ENCODE results near the gene OR14A16. TPM values are rescaled to one million over a fixed set of nuclear protein-coding genes. Genes with fewer than 3 reads are reported as not detected.

The OR14A16 gene, protein sequence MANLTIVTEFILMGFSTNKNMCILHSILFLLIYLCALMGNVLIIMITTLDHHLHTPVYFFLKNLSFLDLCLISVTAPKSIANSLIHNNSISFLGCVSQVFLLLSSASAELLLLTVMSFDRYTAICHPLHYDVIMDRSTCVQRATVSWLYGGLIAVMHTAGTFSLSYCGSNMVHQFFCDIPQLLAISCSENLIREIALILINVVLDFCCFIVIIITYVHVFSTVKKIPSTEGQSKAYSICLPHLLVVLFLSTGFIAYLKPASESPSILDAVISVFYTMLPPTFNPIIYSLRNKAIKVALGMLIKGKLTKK
- not detected in 2 replicates for total RNA-seq

DNA sequence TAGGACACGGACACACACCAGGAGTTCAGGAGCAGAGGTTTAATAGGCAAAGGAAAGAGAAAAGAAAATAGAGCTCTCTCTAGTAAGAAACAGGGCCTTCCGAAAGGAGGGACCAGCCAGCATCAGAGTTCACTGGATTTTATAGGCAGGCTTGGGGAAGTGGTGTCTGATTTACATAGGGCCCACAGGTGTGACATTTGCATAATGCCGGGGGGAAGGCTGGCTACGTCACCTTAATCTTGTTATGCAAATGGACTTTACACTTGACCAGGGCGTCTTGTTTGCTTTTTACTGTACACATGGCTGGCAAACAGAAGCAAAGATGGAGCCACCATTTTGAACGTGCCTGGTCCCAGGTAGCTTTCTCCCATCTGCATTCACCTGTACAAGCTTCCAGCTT lies at the start of gene OR14A16:
OR14A16 (minus strand) TSS at position 97 of the 400 bp plus-strand sequence. CDS start 8,390 bp downstream, outside the sequence.

DNA sequence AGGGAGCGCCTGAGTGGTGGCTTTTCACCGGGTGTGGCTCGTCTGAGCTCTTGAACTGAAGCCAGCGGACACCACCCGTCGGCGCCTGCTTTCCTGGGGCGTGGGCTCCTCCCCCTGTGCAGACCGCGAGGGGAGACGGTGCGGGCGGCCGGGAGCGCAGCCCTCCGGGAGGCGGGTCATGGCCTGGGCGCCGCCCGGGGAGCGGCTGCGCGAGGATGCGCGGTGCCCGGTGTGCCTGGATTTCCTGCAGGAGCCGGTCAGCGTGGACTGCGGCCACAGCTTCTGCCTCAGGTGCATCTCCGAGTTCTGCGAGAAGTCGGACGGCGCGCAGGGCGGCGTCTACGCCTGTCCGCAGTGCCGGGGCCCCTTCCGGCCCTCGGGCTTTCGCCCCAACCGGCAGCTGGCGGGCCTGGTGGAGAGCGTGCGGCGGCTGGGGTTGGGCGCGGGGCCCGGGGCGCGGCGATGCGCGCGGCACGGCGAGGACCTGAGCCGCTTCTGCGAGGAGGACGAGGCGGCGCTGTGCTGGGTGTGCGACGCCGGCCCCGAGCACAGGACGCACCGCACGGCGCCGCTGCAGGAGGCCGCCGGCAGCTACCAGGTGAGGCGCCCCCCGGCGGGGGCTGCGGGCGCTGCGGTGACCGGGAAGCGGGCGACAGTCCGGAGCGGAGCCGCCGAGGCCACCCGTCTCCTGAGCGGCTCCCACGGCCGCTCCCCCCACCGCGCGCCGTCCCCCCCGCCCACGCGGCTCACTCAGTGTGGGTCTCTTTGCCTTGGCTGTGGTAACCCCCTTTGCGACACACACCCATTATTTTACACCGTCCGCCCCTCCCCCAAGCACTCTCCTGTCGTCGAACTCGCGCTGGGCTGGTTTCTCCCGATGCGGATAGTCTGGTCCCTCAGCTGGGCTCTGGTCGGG lies 33.4 kb upstream of the OR14A16 start, which contains the start of gene TRIM58:
TRIM58 (plus strand) TSS at position 119 of the 916 bp plus-strand sequence; CDS start at position 179, 60 bp downstream.

DNA sequence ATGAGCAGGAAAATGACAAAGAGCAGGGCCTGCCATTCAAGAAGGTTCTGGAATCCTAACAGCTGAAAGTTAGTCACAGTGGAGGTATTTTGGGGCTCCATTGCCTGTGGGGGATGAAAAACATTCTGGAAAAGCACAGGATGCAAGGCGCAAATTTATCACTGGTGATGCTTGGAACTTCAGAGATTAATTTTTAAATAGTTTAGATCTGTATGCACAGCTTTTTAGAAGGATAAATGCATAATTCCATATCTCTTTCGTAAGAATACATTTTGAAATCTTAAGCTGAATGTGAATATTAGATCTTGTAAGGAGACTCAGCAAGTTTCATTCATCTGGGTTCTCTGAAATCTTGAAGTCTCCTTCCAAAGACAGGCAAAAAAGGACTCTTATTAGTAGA lies 17.9 kb upstream of the OR14A16 start, which contains the start of gene OR11L1:
OR11L1 (minus strand) TSS at position 101 of the 400 bp plus-strand sequence; CDS start at position 101, 0 bp downstream.

Other genes with a start within 250 kb of the OR14A16 start
- gene OR2G2, start 235.8 kb downstream of the OR14A16 start, total RNA-seq, result not detected in 2 replicates
- gene OR2G3, start 218.5 kb downstream of the OR14A16 start, total RNA-seq, result not detected in 2 replicates
- not detected in 2 replicates for gene OR13G1, start 144.4 kb downstream of the OR14A16 start, total RNA-seq
- not detected in 2 replicates for gene OR6F1, start 107.5 kb downstream of the OR14A16 start, total RNA-seq
- gene OR14K1, start 85.5 kb downstream of the OR14A16 start, total RNA-seq, result not detected in 2 replicates
- gene OR14A2, start 76.0 kb downstream of the OR14A16 start, total RNA-seq, result not detected in 2 replicates
- not detected in 2 replicates for gene OR1C1, start 63.6 kb downstream of the OR14A16 start, total RNA-seq
- gene OR11L1, start 17.8 kb upstream of the OR14A16 start, total RNA-seq, result not detected in 2 replicates
- gene TRIM58, start 33.1 kb upstream of the OR14A16 start, total RNA-seq, result 1.1 and 3.1 TPM in 2 replicates
- 0.58 TPM in 1 of 2 replicates, not detected in the other for gene OR2W3, start 71.5 kb upstream of the OR14A16 start, total RNA-seq
- under 0.01 TPM in 1 of 2 replicates, not detected in the other for gene OR2T8, start 96.1 kb upstream of the OR14A16 start, total RNA-seq
- gene OR2AJ1, start 100.8 kb upstream of the OR14A16 start, total RNA-seq, result not detected in 2 replicates
- gene OR2L8, start 124.7 kb upstream of the OR14A16 start, total RNA-seq, result not detected in 2 replicates
- gene OR2AK2, start 141.1 kb upstream of the OR14A16 start, total RNA-seq, result 0.28 TPM in 1 of 2 replicates, not detected in the other
- gene OR2L5, start 189.5 kb upstream of the OR14A16 start, total RNA-seq, result not detected in 2 replicates
- not detected in 2 replicates for gene OR2L2, start 206.0 kb upstream of the OR14A16 start, total RNA-seq
- gene OR2L3, start 222.7 kb upstream of the OR14A16 start, total RNA-seq, result not detected in 2 replicates

Measured in regular cardiac myocyte (primary cell).